Upper lobe of left lung (tissue), 4 donors: ENCODE data around the gene TAF10.

Source experiments
- CTCF ChIP-seq, 6 experiments: fragments of 450-650 bp in 4 of 6; fragments of 200-600 bp in 2 of 6; sonication (generic) in 2 of 6; IDR thresholded peaks; one replicate each; pipeline ENCODE4 v1.5.1; 2016 to 2019; ENCODE audit warnings: antibody characterized with exemption in 6 of 6
- EP300 ChIP-seq, 4 donors: sonication (generic); formaldehyde crosslinking; IDR thresholded peaks; one replicate each; pipeline ENCODE4 v1.5.1; 2017; ENCODE audit warnings: antibody characterized with exemption in 4 of 4, control low read depth in 2 of 4
- POLR2A ChIP-seq, 4 donors: fragments of 450-650 bp; IDR thresholded peaks; one replicate each; pipeline ENCODE4 v1.5.1; 2016 to 2017; ENCODE audit warnings: antibody characterized with exemption in 4 of 4, mild to moderate bottlenecking in 2 of 4
- POLR2AphosphoS5 ChIP-seq, 2 donors: sonication (generic); formaldehyde crosslinking; IDR thresholded peaks; one replicate each; pipeline ENCODE4 v1.5.1; 2017; ENCODE audit warnings: antibody characterized with exemption in 2 of 2

GRCh38 chr11:6607190-6607795 lies 4.7 kb downstream of the TAF10 start:
- TF ChIP-seq POLR2A (IDR thresholded peaks at IDR 0.05) (no peak), CTCF (IDR thresholded peaks at IDR 0.05) (no peak), EP300 (IDR thresholded peaks at IDR 0.05) (no peak), POLR2AphosphoS5 (IDR thresholded peaks at IDR 0.05) (no peak)
